Measurements from ENCODE around the gene RAB39A. TPM values are rescaled to one million over a fixed set of nuclear protein-coding genes. Genes with fewer than 3 reads are reported as not detected.
"Not testable (repeated sequence)": the region's sequence is repeated elsewhere in the genome, so short reads cannot be mapped to it uniquely, and the experiment has no call there.

RAB39A gene, protein sequence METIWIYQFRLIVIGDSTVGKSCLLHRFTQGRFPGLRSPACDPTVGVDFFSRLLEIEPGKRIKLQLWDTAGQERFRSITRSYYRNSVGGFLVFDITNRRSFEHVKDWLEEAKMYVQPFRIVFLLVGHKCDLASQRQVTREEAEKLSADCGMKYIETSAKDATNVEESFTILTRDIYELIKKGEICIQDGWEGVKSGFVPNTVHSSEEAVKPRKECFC
- 0.10 and 1.2 TPM in 2 replicates for total RNA-seq (2014; rRNA removed; shearing (Covaris generic))

- peak; percentile 96 for DNase-seq (ENCODE audit: low read depth)
These were observed at the start of gene RAB39A for GRCh38 chr11:107928046-107928766. TSS of gene RAB39A (plus strand) at chr11:107928448. CDS start at chr11:107928569, 121 bp downstream.

DNA sequence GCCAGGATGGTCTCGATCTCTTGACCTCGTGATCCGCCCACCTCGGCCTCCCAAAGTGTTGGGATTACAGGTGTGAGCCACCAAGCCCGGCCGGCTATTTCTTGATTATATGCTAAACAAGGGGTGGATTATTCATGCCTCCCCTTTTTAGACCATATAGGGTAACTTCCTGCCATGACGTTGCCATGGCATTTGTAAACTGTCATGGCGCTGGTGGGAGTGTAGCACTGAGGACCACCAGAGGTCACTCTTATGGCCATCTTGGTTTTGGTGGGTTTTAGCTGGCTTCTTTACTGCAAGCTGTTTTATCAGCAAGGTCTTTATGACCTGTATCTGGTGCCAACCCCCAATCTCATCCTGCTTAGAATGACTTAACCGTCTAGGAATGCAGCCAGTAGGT, 46.8 kb upstream of the RAB39A start:
- peak; percentile 42 for DNase-seq (ENCODE audit: low read depth)

- DNase-seq (ENCODE audit: low read depth): peak; percentile 23
These were observed 46.0 kb upstream of the RAB39A start for GRCh38 chr11:107882095-107882820.

GRCh38 chr11:107898270-107898669, 30.0 kb upstream of the RAB39A start:
- DNase-seq (ENCODE audit: low read depth): peak; percentile 51

DNA sequence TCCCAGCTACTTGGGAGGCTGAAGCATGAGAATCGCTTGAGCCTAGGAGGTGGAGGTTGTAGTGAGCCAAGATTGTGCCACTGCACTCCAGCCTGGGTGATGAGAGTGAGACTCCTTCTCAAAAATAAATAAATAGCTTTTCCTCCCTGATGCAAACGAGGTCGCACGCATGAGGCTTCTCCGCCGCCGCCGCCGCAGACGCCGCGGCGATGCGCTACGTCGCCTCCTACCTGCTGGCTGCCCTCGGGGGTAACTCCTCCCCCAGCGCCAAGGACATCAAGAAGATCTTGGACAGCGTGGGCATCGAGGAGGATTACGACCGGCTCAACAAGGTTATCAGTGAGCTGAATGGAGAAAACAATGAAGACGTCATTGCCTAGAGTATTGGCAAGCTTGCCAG, 20.0 kb upstream of the RAB39A start:
- no peak for DNase-seq (ENCODE audit: low read depth)

- DNase-seq (ENCODE audit: low read depth): not testable (repeated sequence)
These were observed 15.8 kb upstream of the RAB39A start for GRCh38 chr11:107912415-107912814.

DNA sequence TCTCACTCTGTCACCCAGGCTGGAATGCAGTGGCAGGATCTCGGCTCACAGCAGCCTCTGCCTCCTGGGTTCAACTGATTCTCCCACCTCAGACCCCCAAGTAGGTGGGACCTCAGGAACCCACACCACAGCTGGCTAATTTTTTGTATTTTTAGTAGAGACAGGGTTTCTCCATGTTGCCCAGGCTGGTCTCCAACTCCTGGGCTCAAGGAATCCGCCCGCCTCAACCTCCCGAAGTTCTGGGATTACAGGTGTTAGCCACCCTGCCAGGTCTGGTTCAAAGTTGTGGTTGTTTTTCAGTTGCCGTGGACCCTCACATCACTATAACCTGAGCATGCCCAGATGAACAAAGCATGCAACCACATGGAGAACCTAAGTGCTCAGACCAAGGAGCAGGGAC, 13.0 kb upstream of the RAB39A start:
- no peak for DNase-seq (ENCODE audit: low read depth)

DNA sequence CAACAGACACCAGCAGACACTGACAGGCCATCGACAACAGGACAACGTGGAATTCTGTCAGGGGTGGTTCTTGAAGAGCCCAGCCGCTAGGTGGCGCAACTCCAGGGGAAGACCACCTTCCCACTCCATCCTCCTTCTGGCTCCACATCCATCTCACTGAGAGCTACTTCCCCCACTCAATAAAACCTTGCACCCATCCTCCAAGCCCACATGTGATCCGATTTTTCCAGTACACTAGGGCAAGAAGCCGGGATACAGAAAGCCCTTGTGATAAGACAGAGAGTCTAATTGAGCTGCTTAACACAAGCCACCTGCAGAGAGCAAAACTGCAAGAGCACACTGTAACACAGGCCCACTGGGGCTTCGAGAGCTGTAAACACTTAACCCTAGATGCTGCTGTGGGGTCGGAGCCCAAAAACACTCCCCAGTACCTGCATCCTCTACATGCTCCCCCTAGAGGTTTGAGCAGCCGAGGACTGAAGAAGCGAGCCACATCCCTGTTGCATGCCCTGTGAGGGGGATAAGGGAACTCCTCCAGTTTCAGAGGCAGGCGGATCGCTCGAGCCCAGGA, 11.5 kb upstream of the RAB39A start:
- no peak for DNase-seq (ENCODE audit: low read depth)

DNA sequence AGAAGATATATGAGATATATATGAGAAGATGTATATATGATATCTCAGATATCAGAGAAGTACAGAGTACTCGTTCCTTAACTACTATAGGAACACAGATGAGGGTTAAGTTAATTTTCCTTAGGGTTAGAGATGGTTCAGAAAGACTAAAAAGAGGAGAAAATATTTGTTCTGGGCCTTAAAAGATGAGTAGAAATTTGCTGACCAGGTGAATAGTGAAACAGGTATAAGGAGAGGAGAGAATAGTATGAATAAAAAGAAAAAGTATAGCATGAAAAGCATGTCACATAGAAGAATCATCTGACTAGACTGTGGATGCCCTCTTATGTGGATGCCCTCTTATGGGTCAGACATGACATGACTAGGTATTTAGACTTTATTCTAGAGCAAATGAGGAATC, 6.3 kb upstream of the RAB39A start:
- DNase-seq (ENCODE audit: low read depth): no peak

DNA sequence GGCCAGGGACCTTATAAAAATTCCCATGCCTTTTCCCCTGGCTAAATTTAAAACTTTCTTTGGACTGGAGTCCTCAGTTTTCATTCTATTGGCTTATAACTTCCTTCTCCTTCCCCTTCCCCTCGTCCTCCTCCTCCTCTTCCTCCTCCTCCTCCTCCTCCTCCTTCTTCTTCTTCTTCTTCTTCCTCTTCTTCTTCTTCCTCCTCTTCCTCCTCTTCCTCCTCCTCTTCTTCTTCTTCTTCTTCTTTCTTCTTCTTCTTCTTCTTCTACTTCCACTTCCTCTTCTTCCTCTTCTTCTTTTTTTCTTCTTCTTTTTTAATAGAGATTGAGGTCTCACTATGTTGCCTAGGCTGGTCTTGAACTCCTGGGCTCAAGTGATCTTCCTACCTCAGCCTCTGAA, 4.7 kb upstream of the RAB39A start:
- DNase-seq (ENCODE audit: low read depth): not testable (repeated sequence)

DNA sequence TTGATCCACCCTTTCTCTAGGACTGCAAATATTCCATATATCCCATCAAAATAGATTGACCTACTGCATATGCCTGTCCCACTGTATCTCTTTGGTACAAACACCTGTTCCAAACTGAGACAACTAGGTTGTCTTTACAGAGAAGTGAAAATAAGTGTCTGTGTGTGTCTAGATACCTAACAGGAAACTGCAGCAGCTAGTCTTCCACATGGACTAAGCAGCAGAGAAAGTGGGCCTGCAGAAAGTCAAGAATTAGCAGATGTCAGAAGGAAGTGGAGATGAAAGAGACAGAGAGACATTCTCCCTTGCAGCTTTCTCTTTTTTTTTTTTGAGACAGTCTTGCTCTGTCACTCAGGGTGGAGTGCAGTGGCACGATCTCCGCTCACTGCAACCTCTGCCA, 3.9 kb upstream of the RAB39A start:
- DNase-seq (ENCODE audit: low read depth): no peak

GRCh38 chr11:107927559-107927958, 689 bp upstream of the RAB39A start:
- no peak for DNase-seq (ENCODE audit: low read depth)

GRCh38 chr11:107928767-107929507, 689 bp downstream of the RAB39A start:
- DNase-seq (ENCODE audit: low read depth): peak; percentile 18

- no peak for DNase-seq (ENCODE audit: low read depth)
These were observed 1.5 kb downstream of the RAB39A start for GRCh38 chr11:107929611-107930200.

DNA sequence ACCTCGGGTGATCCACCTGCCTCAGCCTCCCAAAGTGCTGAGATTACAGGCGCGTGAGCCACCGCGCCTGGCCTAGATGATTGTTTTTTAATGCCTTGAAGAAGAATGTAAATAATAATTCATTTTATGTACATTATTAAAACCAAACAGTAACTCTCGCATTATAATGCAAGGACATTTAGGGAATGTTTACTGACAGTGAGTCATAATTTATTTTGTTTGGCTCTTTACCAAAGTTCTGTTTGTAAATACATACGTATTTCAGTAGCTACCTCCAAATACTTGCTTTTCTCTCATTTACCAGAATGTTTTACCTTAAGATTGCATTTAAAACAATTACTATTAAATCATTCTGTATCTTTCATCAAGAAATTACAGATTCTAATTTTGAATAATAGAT, 3.0 kb downstream of the RAB39A start:
- DNase-seq (ENCODE audit: low read depth): no peak

DNA sequence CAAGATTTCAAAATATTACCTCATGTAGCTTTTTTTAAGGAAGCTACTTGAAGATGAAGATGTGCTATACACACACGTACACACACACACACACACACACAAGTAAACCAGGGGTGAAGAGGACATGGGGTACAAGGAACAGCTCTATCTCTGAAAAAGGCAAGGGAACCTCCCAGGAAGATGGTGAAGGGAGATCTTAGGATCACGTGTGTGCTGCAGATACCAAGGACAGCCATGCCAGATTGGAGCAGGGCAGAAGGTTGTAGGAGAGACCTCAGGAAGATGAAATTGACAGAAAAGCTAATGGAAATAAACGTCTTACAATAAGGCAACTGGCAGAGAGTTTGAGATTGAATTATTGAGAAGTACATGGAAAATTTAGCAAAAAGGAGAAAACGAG, 19.7 kb downstream of the RAB39A start:
- DNase-seq (ENCODE audit: low read depth): no peak

GRCh38 chr11:107948328-107948727, 20.1 kb downstream of the RAB39A start:
- DNase-seq (ENCODE audit: low read depth): not testable (repeated sequence)

DNA sequence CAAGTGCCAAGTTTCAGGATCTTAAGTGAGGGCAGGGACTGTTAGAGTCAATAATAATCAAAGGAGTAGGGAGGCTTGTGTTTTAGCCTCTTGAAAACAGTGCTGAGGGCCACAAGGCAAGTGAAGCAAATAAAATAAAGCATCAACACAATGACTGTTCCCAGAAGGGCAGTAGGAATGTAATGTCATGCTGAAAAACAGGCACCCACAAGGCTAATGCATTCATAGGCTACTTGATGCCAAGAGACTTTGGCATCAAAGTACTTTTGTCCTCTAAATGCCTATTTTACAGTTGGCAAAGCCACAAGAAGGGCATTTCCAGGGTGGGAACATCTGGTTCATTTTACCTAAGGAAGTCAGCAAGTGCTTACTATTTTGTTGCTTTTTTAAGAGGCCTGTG, 22.9 kb downstream of the RAB39A start:
- DNase-seq (ENCODE audit: low read depth): no peak

GRCh38 chr11:107953446-107953845, 25.2 kb downstream of the RAB39A start:
- no peak for DNase-seq (ENCODE audit: low read depth)

DNA sequence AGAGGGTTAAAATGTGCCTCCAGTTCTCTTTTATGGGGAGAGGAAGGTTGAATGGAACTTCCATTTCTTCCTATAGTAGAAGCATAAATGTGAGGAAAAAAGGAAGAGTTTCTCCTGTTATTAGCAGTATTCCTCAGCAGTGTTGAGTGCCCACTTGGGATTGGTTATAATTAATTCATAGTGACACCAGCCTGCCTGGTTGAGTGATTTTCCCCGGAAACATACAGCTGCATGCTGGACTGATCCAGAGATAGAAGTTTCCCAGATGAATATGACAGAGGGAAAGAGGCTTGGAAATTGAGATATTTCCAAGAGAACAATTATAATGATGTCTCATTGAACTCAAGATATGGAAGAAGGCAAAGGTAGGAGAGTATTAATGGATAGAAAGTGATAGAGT, 28.3 kb downstream of the RAB39A start:
- no peak for DNase-seq (ENCODE audit: low read depth)

GRCh38 chr11:107957109-107957588, 28.9 kb downstream of the RAB39A start:
- peak; percentile 4 for DNase-seq (ENCODE audit: low read depth)

Measured in M059J (cell line).